Measurements from ENCODE around the gene CFAP74.

CFAP74 gene

DNA sequence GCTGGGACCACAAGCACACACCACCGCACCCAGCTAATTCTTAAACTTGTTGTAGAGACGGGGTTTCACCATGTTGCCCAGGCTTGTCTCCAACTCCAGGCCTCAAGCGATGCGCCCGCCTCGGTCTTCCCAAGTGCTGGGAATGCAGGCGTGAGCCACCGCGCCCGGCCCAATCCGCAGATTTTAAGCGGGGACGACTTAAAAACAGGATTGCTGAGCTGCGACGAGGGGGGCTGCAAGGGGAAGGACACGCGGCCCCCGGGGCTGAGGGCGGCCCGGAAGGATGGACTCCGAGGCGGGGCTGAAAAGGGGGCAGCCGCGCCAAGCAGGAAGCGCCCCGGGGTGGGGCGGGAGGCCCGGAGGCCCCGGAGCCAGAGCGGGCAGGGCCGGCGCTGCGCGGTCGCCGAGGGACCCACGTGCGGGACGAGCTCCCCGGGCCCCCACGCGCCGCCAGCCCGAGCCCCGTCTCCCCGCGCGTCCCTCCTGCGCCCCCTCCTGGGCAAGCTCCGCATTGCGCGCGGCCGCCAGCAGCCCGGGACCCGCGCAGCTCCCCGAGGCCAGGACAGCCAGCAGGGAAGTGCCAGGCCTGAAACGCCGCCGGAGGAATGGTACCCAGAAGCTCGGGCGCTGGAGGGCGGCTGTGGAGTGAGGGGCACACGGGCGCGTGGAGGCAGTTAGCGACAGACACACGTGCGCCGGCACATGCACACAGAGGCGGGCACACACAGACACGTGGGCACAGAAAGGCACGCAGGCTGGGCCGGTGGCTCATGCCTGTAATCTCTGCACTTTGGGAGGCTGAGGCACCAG lies 41.1 kb upstream of the CFAP74 start:
- in situ Hi-C loops (cut with MboI; ENCODE audit: low pct_unique_long_range_greater_than_20kb, low sequenced_read_pairs), result loop anchor here (10.0 kb wide), 1 partner anchor 90 kb away; no protein-coding TSS in a partner anchor
- DNase-seq, result peak; percentile 88

DNA sequence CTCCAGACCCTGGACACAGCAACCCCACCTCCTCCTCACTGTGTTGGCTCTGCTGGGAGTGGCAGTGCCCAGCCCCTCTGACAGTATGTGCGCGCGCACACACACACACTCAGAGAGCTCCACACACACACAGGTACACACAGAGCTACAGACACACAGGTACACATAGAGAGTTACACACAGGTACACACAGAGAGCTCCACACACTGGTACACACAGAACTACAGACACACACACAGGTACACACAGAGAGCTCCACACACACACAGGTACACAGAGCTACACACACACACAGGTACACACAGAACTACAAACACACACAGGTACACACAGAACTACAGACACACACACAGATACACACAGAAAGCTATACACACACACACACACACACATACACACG lies 40.3 kb upstream of the CFAP74 start:
- no peak for DNase-seq
- in situ Hi-C loops (cut with MboI; ENCODE audit: low pct_unique_long_range_greater_than_20kb, low sequenced_read_pairs), result loop anchor here (10.0 kb wide), 1 partner anchor 89 kb away; no protein-coding TSS in a partner anchor

DNA sequence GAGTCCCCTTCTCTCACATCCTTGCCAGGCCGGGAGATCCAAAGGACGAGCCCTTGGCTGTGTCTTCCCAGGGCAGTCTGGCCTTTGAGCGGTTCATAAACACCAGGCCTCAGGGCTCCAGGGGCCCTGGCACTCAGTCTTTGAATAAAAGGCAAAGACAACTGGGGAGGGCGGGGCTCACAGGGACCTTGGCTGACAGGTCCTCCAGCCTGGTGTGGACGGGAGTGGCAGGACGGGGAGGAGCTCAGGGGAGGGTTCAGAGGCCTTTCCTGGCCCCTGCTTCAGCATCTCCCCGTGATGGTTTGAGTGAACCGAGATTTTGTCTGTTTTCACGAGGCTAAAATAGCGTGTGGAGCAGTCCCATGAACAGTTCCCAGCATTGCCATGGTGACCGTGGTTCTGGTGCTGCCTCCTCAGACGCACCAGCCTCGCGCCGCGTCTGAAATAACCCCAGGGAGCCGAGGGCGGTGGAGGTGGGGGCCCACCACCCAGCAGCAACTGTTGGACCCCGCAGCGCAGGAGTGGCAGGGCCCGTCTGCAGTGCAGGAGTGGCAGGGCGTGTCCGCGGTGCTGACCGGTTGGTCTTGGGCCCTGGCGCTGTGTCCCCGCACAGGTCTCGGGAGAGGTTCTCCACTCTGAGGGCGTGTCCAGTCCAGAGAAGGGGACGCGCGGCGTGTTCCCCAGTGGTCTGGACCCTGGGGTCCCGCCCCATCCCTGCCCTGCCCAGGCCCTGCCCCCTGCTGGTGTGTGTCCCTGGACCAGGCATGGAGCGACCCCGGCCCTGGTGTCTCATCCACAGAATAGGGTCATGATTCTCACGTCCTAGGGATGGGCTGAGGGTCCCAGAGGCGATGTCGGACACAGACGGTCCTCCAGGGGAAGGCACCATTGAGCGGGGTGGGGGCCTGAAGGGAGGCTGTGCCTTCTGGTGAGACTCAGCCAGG lies 39.5 kb upstream of the CFAP74 start:
- in situ Hi-C loops (cut with MboI; ENCODE audit: low pct_unique_long_range_greater_than_20kb, low sequenced_read_pairs), result loop anchor here (10.0 kb wide), 1 partner anchor 88 kb away; no protein-coding TSS in a partner anchor
- DNase-seq, result no peak

DNA sequence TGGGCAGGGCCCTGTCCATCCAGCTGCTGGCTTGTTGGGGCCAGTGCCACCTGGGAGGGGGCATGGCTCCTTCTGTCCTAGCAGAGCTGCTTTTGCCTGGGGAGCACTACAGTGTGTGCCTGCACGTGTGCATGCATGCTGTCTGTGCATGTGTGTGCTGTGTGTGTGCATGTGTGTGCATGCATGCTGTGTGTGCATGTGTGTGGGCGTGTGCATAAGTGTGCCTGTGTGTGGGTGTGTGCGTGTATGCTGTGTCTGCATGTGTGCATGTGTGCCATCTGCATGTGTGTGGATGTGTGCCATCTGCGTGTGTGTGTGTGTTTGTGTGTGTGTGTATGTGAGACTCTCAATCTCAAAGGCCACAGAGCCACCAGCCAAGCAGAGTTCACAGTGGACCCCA lies 38.3 kb upstream of the CFAP74 start:
- in situ Hi-C loops (cut with MboI; ENCODE audit: low pct_unique_long_range_greater_than_20kb, low sequenced_read_pairs), result loop anchor here (10.0 kb wide), 1 partner anchor 87 kb away; no protein-coding TSS in a partner anchor
- no peak for DNase-seq

DNA sequence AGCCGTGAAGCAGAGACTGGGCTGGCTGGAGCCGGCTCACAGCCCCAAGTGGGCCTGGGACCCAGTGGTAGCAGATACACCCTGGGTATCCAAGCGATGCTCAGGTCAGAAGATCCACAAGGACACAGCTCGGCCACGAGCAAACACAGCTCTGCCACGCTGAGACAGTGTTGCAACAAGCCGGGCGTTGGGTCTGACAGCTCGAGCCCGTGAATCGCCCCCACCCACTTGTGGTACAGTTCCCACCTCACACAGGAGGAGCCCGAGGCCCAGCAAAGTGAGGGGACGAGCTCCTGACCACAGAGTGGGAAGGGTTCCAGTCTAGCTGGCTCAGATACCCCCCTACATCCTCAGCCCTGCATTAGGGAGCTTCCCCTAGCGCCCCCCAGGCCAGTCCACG lies 37.7 kb upstream of the CFAP74 start:
- no peak for DNase-seq
- in situ Hi-C loops (cut with MboI; ENCODE audit: low pct_unique_long_range_greater_than_20kb, low sequenced_read_pairs), result loop anchor here (10.0 kb wide), 1 partner anchor 87 kb away; no protein-coding TSS in a partner anchor

DNA sequence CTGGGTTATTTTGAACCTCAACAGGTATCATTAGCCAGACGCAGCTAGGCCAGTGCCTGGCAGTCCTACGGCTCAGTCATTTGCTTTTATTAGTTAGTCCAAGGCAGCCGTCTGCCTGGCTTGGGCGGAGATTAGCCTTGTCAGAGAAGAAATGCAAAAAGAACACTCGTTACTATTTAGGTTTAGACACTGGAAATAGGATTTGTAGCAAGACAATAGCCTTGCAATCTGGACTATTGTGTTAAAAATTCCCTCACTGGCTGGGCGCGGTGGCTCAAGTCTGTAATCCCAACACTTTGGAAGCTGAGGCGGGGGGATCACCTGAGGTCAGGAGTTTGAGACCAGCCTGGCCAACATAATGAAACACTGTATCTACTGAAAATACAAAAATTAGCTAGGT lies 35.7 kb upstream of the CFAP74 start:
- in situ Hi-C loops (cut with MboI; ENCODE audit: low pct_unique_long_range_greater_than_20kb, low sequenced_read_pairs), result no loop called here
- no peak for DNase-seq

DNA sequence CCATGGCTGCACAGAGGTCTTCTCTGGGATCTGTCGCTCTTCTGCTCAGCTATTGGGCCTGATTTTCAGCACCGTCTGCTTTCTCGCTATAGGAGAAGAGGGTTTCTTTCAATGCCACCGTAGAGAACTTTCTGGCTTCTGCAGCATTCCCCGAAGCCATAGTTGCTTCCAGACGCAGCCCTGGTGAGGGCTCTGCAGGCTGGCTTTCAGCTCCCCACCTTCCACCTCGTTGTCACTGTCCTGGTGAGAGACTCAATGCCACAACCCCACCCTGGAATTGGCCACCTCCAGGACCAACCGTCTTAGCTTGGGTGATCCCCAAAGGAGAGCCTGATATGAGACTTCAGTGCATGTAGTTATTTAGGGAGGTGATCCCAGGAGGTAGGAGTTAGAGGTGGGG lies 34.6 kb upstream of the CFAP74 start:
- no peak for DNase-seq
- in situ Hi-C loops (cut with MboI; ENCODE audit: low pct_unique_long_range_greater_than_20kb, low sequenced_read_pairs), result no loop called here

DNA sequence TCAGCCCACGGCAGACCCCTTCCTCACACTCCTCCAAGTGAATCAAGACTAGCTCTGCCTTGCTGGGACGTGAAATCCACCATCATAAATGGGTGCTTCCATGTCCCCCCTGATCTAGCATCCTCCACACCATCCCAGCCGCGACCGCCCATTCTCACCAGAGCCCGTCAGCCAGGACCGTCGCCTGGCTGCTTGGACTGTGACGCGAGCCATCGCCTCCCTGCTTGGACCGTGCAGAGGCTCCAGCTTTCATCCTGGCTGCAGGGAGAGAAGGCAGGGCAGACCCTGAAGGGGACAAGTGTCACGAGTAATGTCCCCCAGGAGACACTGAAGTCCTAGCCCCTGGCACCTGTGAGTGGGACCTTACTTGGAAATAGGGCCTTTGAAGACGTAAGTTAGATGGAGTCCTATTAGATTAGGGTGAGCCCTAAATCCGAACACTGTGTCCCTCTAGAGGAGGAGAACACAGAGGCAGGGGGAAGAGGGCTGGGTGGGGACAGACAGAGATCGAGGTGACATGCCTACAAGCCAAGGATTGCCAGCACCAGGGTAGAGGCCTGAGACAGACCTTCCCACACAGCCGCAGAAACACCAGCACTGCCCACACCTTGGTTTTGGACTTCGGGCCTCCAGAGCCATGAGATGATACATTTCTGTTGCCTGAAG lies 33.9 kb upstream of the CFAP74 start:
- in situ Hi-C loops (cut with MboI; ENCODE audit: low pct_unique_long_range_greater_than_20kb, low sequenced_read_pairs), result no loop called here

DNA sequence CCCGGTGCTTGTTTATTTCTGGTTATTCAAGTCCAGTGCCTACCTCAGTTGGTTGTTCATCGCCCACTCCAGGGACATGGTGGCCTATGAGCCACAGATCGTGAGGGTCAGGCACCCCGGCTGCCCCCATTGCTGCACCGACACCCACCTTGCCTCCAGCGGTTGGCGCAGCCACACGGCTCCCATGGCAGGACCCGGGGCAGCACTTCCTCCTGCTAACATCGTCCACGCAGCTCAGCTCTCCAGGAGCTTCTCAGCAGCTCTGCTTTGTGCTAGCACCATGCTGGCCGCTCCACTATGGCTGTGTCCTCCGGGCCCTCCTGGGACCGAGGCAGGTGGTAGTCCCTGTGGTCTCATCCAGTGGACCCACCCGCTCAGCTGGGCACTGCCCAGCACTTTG lies 32.7 kb upstream of the CFAP74 start:
- no peak for DNase-seq
- in situ Hi-C loops (cut with MboI; ENCODE audit: low pct_unique_long_range_greater_than_20kb, low sequenced_read_pairs), result no loop called here

More for the DNA sequence above, 33.9 kb upstream of the CFAP74 start:
- DNase-seq, result no peak

DNA sequence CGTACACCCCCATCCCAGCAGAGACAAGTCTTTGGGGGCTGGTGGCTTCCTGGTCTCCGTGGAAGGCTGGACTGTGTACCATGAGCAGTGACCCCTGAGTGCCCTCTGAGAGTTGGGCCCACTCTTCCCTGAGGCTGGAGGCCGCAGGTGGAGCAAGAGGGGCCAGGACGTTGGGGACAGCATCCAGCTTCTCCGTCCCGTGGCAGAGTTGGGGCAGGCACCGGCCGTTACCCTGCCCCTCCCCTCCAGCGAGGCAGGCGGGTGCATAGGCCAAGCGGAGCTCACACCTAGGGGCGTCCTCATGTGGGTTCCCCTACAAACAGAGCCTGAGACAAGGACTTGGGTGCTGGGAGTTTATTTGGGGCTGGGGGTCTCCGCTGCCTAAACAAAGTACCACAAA lies 29.6 kb upstream of the CFAP74 start:
- in situ Hi-C loops (cut with MboI; ENCODE audit: low pct_unique_long_range_greater_than_20kb, low sequenced_read_pairs), result no loop called here
- no peak for DNase-seq

DNA sequence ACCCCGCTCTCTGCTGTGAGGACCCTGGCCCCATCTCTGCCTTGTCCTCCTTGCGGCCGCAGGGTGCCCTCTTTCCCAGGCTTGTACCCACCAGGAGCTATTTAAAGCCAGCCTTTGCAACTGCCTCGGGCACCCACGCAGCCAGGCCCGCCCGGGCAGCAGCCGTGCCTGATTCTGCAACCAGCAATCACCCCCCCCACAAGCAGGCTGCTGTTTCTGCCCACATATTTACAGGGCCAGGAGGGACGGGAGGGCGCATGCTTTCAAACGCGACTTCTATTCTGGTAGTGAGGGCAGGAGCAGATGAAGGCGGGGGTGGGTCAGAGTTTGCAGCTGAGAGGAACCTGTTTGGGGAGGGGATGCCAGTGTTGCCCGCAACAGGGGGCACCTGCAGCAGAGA lies 29.2 kb upstream of the CFAP74 start:
- in situ Hi-C loops (cut with MboI; ENCODE audit: low pct_unique_long_range_greater_than_20kb, low sequenced_read_pairs), result no loop called here
- no peak for DNase-seq

DNA sequence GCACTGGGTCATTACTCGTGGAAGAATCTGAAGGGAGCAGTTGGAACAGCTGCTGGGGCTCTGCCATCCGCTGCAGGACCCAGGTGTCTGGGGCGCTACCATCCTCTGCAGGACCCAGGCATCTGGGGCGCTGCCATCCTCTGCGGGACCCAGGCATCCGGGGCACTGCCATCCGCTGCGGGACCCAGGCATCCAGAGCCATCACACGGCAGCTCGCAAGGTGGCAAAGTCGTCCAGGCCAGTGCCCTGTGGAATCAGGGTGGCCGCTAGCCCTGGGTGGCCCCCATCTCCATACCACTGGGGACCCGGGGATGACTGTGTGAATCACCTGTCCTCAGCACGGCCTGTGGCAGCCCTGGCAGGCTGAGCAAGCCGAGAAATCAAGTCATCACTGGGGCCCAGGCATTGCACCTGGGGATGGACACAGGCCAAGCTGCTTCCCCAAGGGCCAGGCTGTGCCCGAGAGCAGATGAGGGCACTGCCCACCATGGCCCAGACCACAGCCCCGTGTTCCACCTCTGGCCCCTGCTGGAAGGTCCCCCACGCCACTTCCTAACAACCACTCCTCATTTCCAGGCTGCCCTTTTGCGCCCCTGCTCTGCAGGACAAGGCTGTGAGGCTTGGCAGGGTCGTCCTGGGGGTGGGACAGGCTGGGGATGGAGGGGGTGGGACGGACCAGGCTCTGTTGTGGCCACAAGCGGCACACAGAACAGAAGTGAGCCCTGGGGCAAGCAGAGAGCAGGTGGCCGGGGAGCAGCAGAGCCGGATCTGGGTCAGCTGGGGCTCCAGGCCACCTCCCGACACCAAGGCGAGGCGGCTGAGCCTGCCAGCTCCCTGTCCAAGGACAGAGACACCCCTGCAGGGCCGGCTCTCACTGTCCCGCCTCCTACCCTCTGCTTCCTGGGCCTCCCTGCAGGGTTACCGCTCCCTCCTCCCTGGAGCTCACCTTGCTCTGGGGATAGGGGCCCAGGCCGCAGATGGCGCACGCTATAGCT lies 28.3 kb upstream of the CFAP74 start:
- no peak for DNase-seq
- in situ Hi-C loops (cut with MboI; ENCODE audit: low pct_unique_long_range_greater_than_20kb, low sequenced_read_pairs), result no loop called here

DNA sequence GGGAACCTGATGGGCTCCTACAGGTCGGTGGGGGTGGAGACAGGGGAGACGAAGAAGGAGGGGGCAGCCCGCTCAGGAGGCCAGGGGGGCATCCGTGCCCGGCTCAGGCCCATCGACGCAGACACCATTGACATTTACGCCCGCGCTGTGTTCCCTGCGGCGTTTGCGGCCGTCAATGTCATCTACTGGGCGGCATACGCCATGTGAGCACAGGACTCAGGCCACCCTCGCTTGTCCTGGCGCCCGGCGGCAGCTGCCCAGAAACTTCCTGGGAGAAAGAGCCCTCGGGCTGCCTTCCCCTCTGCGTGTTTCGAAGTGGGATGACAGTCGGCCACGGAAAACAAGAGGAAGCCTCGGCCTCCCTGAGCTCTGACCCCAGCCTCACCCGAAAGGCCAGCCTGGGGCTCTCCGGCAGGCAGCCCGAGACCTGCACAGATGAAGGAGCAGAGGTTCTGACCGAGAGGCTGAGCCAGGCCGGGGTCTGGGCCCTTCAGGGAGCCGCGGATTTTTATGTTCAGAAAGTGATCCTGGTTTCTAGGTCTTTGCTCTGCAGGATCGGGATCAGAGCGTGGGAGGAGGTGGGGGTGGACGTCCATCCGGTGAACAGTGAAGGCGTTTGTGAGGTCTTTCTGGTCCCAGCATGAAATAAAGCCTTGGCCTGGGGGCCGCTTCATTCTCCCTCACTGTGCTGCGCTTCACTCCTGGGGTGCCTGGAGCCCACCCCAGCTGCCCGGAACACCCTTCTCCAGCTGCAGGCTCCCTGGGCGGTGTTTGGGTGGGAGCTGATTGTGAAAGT lies 26.7 kb upstream of the CFAP74 start:
- in situ Hi-C loops (cut with MboI; ENCODE audit: low pct_unique_long_range_greater_than_20kb, low sequenced_read_pairs), result no loop called here

DNA sequence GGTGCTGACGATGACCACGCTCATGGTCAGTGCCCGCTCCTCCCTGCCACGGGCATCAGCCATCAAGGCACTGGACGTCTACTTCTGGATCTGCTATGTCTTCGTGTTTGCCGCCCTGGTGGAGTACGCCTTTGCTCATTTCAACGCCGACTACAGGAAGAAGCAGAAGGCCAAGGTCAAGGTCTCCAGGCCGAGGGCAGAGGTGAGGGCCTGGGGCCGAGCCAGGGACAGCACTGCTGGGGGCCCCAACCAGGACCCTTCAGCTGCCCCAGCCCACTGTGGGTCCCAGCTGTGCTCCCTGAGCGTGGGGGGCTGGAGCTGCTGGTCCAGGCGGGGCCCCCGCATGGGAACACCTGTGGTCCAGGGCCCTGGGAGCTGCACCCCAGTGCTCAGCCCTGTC lies 26.0 kb upstream of the CFAP74 start:
- in situ Hi-C loops (cut with MboI; ENCODE audit: low pct_unique_long_range_greater_than_20kb, low sequenced_read_pairs), result no loop called here
- no peak for DNase-seq

More for the DNA sequence above, 26.7 kb upstream of the CFAP74 start:
- DNase-seq, result no peak

DNA sequence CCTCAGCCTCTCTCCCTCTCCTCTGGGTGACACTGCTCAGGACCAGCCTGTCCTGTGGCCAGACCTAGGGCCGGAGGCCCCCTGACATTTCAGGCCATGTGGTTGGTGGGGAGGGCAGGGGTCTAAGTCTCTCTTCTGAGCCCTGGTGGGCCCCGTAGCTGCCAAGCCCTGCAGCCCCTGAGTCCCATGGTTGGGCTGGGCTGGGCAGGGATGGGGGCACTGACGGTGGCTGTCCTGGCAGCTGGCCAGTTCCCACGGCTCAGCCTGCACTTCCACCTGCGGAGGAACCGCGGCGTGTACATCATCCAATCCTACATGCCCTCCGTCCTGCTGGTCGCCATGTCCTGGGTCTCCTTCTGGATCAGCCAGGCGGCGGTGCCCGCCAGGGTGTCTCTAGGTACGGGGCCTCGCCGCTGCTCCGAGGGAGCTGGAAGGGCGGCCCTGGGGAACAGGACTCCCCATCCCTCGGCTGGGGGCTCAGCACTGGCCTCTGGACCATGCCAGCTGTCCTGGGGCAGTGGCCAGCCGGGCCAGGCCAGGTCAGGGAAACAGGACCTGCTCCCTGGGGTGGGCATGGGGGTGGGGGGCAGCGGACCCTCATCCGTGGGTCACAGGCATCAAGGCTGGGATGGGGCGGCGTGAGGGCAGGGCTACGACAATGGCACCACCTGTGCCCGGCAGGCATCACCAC lies 25.4 kb upstream of the CFAP74 start:
- DNase-seq, result no peak
- in situ Hi-C loops (cut with MboI; ENCODE audit: low pct_unique_long_range_greater_than_20kb, low sequenced_read_pairs), result no loop called here

DNA sequence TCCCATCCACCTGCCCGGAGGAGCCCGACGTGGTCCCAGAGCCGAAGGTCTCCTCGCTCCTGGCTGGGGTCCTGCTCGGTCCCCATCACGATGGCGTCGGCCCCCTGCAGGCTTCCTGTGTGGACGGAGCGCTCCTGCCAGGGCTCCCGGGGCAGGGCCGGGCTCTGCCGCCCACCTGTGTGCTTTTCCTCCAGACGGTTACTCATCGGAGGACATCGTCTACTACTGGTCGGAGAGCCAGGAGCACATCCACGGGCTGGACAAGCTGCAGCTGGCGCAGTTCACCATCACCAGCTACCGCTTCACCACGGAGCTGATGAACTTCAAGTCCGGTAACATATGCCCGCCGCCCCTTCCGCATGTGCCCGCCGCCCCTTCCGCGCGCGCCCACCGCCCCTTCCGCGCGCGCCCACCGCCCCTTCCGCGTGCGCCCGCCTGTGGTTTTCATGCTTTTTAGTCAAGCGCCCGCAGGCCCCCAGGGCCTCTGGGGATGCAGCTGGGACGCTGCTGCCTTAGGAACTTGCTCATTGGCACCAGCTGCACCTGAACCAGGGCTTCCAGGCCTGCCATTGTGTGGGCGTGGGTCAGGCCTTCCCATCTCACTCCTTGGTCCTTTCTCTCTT lies 24.5 kb upstream of the CFAP74 start:
- in situ Hi-C loops (cut with MboI; ENCODE audit: low pct_unique_long_range_greater_than_20kb, low sequenced_read_pairs), result no loop called here
- DNase-seq, result no peak

Data from KBM-7 (cell line).